Type B pancreatic cell (in vitro differentiated cells): ENCODE data around the gene ZFP36L2. TPM values are rescaled to one million over a fixed set of nuclear protein-coding genes. Genes with fewer than 3 reads are reported as not detected.

Experiments
- DNase-seq: peaks from one replicate; pipeline ENCODE4 v3.0.0; 2021; ENCODE audit warnings: mixed read lengths; ENCODE audit not compliant: unreplicated experiment; ENCODE audit errors: extremely low spot score
- H3K27ac Mint-ChIP-seq: 2 replicates; pipeline ENCODE4 v1.8.0; 2021; ENCODE audit warnings: mild to moderate bottlenecking, mixed read lengths
- H3K27me3 Mint-ChIP-seq: 2 replicates; pipeline ENCODE4 v1.8.0; 2021; ENCODE audit warnings: mixed read lengths
- H3K36me3 Mint-ChIP-seq: 2 replicates; pipeline ENCODE4 v1.8.0; 2021; ENCODE audit warnings: mixed read lengths
- H3K4me1 Mint-ChIP-seq: one replicate; pipeline ENCODE4 v1.8.0; 2021; ENCODE audit warnings: mixed read lengths; ENCODE audit not compliant: unreplicated experiment
- H3K4me3 Mint-ChIP-seq: 2 replicates; pipeline ENCODE4 v1.8.0; 2021; ENCODE audit warnings: mild to moderate bottlenecking, mixed read lengths
- H3K9me3 Mint-ChIP-seq: 2 replicates; pipeline ENCODE4 v1.8.0; 2021; ENCODE audit warnings: mixed read lengths
- CTCF ChIP-seq: fragments of 200-600 bp; sonication (generic); conservative IDR thresholded peaks from 2 replicates; pipeline ENCODE4 v1.5.0; 2021; ENCODE audit warnings: antibody characterized with exemption, mild to moderate bottlenecking
- total RNA-seq: library from RNA; stranded (reverse); gene quantifications from 2 replicates; pipeline ENCODE4 v1.2.1, GENCODE V29; 2021; ENCODE audit warnings: low replicate concordance

The ZFP36L2 gene
- total RNA-seq, 1 donor from 2014 or later = 198 TPM

GRCh38 chr2:43248621-43249020 is 22.2 kb upstream of the ZFP36L2 start:
- peaks cover 5% of the 10 kb centered on the region for H3K4me1 Mint-ChIP-seq
- DNase-seq = no peak
- no peak overlapping the region for H3K27ac Mint-ChIP-seq
- H3K36me3 Mint-ChIP-seq = peaks cover 21% of the 10 kb centered on the region
- TF ChIP-seq CTCF = no peak
- no peaks in the 10 kb centered on the region for H3K27me3 Mint-ChIP-seq
- no peaks in the 10 kb centered on the region for H3K9me3 Mint-ChIP-seq
- H3K4me3 Mint-ChIP-seq = no peak overlapping the region

GRCh38 chr2:43246641-43247040 is 20.2 kb upstream of the ZFP36L2 start:
- Mint-ChIP-seq H3K9me3 (no peaks in the 10 kb centered on the region), H3K27me3 (no peaks in the 10 kb centered on the region), H3K27ac (no peak overlapping the region), H3K4me3 (no peak overlapping the region), H3K4me1 (peaks cover 5% of the 10 kb centered on the region), H3K36me3 (peaks cover 28% of the 10 kb centered on the region)
- no peak for TF ChIP-seq CTCF
- no peak for DNase-seq

GRCh38 chr2:43241558-43241957 is 15.2 kb upstream of the ZFP36L2 start:
- DNase-seq = no peak
- TF ChIP-seq CTCF = no peak
- Mint-ChIP-seq H3K27me3 (no peaks in the 10 kb centered on the region), H3K27ac (peak overlapping the region; percentile 57), H3K36me3 (peaks cover 30% of the 10 kb centered on the region), H3K4me3 (no peak overlapping the region), H3K4me1 (peaks cover 5% of the 10 kb centered on the region), H3K9me3 (no peaks in the 10 kb centered on the region)

- Mint-ChIP-seq H3K27ac (no peak overlapping the region), H3K36me3 (peaks cover 32% of the 10 kb centered on the region), H3K4me1 (peaks cover 5% of the 10 kb centered on the region), H3K27me3 (no peaks in the 10 kb centered on the region), H3K9me3 (no peaks in the 10 kb centered on the region), H3K4me3 (no peak overlapping the region)
- TF ChIP-seq CTCF = no peak
- DNase-seq = no peak
These were observed 14.4 kb upstream of the ZFP36L2 start for GRCh38 chr2:43240766-43241150.

GRCh38 chr2:43239981-43240765 is 13.8 kb upstream of the ZFP36L2 start:
- no peak for DNase-seq
- H3K27me3 Mint-ChIP-seq = no peaks in the 10 kb centered on the region
- H3K4me3 Mint-ChIP-seq = peak overlapping the region; percentile 38
- H3K36me3 Mint-ChIP-seq = peaks cover 28% of the 10 kb centered on the region
- H3K27ac Mint-ChIP-seq = peak overlapping the region; percentile 87
- H3K4me1 Mint-ChIP-seq = peaks cover 5% of the 10 kb centered on the region
- H3K9me3 Mint-ChIP-seq = no peaks in the 10 kb centered on the region
- no peak for TF ChIP-seq CTCF
